Stimulated activated CD8-positive, alpha-beta memory T cell treated with anti-CD3 and anti-CD28 coated beads, Interleukin-4, amount 100 ng/mL, for 4 hours (primary cell): ENCODE results near the gene PTGS1.
"Not testable (repeated sequence)": the region's sequence is repeated elsewhere in the genome, so short reads cannot be mapped to it uniquely, and the experiment has no call there.

Experiments used
- DNase-seq, 2 donors: peaks; one replicate each; pipeline ENCODE4 v3.0.0-alpha.2; 2020; ENCODE audit warnings: low read depth in 2 of 2, low spot score in 1 of 2

PTGS1 gene

DNA sequence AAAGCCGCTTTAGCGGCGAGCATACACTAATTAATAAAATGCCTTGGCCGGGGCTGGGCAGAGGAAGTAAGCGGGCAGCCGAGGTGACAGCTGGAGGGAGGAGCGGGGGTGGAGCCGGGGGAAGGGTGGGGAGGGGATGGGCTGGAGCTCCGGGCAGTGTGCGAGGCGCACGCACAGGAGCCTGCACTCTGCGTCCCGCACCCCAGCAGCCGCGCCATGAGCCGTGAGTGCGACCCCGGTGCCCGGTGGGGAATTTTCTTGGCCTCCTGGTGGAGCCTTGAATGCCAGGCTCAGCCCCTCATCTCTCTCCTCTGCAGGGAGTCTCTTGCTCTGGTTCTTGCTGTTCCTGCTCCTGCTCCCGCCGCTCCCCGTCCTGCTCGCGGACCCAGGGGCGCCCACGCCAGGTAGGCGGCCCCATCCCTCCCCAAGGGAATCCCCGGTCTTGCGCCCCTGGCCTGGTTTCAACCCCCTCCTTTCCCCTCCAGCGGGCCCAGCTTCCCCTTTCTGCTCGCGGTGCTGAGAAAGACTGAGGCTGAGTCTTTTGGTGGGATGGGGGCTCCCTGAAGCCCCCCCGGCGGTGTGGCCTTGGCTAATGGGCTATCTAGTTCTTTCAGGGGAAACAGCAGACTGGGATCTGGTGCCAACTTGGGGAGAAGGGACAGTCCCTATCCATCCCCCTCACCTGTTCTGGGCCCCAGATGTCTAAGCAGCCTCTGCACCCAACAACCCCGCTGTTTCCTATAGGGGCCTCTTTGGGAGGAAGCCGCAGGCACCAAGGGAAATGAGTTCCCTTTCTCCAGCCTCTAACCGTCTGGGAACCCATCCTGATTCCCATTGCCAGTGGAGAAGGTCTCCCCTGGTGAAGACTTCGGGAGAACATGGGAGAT is at the start of gene PTGS1:
TSS of gene PTGS1 (plus strand) at position 156 of the 887 bp plus-strand sequence. CDS start at position 217, 61 bp downstream.
- DNase-seq = no peak

- no peak for DNase-seq
Measured at GRCh38 chr9:122322553-122322952, 48.3 kb upstream of the PTGS1 start.

GRCh38 chr9:122324665-122325064 is 46.2 kb upstream of the PTGS1 start:
- not testable (repeated sequence) for DNase-seq

DNA sequence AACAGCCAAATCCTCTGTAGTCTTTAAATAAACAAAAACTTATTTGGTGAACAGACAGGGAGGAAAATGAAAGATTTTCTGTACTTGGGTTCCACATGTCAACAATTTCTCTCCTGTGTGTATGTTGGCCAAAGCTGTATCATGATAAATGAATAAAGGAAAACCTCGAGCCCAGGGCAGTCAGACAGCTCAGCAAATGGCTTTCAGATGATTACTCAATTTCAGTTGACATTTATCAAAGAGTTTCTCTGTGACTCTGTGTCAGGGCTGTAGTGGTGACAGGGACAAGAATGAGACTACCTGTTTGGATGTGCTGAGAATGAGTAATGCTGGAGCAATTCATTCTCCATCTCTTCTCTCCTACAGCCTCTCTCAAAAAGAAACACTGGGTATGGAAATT is 45.7 kb upstream of the PTGS1 start:
- no peak for DNase-seq

DNA sequence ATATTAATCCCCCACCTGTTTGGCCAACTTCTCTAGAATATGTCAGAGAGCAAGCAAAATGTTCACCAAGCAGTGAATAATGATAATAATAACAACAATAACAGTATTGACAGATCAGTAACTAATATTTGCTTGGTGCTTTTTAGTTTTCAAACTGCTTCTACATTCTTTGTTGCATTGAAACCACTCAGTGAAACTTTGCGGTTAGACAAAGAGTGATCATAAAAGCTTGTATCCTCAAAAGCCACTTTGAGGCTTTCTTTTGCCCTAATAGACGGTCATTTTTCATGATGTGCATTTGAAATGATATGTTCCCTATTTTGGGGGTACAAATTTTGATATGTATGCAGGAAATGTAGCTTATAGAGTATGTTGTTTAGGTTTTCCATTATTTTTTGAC is 43.6 kb upstream of the PTGS1 start:
- DNase-seq = no peak

DNA sequence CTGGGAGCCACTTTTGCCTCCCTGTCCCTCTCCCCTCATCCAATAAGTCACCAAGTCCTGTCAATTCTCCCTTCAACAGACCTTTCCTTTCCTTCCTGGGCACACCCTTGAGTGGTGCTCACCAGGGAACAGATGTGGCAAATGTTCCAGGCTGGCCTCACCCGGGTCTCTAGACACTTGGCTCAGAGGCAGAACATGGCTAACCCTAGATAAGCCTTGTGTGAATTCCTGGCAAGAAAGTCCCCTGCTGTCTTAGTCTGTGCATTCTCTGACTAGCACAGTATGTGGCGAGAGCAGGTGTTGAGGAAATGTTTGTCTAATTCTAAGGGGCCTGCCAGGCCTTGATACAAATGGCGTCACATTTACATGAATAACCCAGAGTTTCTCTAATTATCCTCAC is 41.2 kb upstream of the PTGS1 start:
- DNase-seq = no peak

DNA sequence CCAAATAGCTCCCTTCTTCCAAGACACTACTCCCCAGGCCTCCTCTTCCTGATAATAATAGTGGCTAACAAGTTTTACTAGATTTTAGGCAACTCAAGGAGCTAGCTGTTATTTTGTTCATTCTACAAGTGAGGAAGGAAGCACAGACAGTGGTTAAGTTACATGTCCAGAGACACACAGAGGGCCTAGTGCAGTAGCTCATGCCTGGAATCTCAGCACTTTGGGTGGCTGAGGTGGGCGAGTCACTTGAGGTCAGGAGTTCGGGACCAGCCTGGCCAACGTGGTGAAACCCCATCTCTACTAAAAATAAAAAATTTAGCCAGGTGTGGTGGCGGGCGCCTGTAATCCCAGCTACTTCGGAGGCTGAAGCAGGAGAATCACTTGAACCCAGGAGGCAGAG is 40.4 kb upstream of the PTGS1 start:
- not testable (repeated sequence) for DNase-seq

DNA sequence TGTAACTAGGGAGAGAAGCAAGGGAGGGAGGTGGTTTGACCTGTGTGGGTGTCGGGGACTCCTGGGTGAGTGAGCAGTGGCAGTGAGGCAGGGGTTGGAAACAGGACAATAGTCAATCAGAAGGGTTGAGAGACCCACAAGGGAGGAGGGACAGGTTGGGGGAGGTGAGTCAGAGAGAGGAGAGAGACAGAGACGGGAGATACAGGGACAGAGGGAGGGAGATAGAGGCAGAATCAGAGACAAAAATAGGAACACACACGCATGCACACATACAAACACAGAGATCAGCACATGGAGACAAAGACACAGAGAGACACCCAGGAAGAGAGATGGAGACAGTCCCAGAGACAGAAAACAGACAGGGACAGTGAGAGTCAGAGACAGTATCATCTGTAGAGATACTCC is 39.3 kb upstream of the PTGS1 start:
- no peak for DNase-seq

DNA sequence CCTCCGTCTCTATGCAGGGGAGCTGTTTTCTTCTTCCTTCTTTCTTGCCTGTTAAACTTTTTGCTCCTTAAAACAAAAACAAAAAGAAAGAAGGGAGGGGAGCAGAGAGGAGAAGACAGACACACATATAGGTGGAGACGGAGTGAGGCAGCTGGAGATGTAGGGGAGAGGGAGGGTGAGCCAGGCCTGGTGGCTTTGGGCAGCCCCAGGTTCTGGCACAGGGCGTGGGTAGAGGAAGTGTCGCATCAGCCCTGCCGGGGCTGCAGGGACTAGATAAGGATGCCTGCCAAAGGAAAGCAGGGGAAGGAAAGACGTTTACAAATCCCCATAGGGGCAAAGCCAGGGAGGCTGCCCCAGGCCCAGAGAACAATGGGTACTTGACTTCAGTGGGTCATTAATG is 38.7 kb upstream of the PTGS1 start:
- DNase-seq = no peak

DNA sequence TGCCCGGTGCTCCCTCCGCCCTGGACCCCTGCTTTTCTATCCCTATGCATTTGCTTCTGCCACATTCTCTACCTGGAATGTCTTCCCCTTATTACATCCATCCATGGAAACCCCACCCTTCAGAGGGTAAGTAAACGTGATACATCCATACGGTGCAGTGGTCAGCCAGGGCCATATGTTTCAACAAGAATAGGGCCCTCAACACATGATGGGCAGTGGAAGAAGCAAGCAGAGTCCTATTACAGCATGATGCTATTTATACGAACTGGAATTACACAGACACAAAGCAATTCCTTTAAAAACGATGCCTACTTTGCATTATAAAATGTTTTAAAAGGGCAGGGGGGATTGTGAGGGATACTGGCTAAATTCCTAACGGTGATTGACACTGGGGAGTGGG is 38.2 kb upstream of the PTGS1 start:
- DNase-seq = no peak

GRCh38 chr9:122333169-122333808 is 37.5 kb upstream of the PTGS1 start:
- DNase-seq = no peak

DNA sequence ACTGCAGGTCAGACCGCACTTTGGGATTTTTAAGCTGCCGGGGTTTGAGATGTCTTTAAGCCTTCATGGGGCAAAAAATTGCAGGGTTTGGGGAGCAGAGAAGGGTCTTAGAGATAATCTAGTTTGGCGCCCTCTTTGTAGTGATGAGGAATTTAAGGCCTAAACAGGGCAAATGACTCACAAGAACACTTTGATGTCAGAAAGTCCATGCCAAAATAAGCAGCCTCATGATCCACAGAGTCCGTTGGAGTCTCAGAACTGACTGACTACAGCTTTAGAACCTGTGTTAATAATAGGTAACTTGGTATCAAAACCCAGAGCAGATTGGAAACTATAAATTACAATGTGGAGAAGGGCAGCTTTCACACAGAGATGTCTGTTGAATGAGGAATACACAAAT is 35.9 kb upstream of the PTGS1 start:
- DNase-seq = no peak

- DNase-seq = no peak
Measured at GRCh38 chr9:122336189-122336588, 34.6 kb upstream of the PTGS1 start.

GRCh38 chr9:122336866-122337555 is 33.8 kb upstream of the PTGS1 start:
- DNase-seq = no peak

DNA sequence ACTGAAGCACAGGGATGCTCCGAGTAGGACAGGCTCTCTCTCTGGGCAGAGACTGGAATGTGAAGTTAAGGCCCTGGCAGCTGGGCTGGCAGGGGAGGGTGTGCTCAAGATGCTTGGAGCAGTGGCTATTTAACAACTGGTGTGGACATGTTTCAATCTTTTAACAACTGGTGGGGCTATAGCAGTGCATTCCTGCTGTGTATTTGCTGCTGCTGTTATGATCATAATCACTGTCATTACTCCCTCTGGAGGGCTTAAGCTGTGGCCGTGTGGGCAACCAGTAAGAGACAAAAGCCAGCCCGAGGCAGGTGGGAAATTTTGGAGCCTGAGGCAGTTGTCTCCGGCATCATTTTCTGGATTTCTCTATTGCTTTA is 33.3 kb upstream of the PTGS1 start:
- DNase-seq = no peak

DNA sequence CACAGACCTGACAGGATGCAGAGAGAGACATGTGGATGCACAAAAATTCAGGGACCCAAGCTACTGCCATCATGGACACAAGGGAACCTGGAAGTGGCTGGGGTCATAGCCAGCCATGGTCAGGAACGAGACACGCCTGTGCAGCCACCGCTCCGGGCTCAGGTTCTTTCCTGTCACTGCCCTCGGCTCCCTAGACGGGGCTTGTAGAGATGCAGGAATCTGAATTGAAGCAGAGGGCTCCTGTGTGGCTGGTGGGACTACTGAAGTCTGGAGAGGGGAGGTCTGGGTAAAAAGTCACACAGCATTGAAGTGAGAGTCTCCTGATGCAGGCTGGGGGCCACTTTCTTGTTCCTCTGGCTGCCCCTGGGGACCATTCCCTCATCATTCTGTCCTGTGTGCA is 32.3 kb upstream of the PTGS1 start:
- DNase-seq = no peak

GRCh38 chr9:122338994-122339393 is 31.8 kb upstream of the PTGS1 start:
- DNase-seq = no peak

DNA sequence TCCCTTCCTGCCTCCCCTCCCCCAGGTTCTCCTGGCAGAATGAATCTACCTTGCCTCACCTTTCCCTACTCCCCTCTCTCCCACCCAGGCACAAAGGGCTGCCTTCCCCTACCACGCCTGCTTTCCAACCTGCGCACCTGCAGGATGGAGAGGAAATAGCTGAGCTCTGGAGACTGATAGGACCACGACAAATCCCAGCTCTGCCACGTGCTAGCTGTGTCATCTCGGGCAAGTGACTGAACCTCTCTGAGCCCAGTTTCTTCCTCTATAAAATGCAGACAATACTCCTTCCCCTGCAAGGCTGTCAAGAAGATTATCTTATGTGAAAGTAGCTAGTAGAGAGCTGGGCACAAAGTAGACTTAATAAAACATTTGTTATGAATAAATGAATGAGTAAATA is 31.2 kb upstream of the PTGS1 start:
- no peak for DNase-seq

GRCh38 chr9:122340161-122340560 is 30.7 kb upstream of the PTGS1 start:
- no peak for DNase-seq

DNA sequence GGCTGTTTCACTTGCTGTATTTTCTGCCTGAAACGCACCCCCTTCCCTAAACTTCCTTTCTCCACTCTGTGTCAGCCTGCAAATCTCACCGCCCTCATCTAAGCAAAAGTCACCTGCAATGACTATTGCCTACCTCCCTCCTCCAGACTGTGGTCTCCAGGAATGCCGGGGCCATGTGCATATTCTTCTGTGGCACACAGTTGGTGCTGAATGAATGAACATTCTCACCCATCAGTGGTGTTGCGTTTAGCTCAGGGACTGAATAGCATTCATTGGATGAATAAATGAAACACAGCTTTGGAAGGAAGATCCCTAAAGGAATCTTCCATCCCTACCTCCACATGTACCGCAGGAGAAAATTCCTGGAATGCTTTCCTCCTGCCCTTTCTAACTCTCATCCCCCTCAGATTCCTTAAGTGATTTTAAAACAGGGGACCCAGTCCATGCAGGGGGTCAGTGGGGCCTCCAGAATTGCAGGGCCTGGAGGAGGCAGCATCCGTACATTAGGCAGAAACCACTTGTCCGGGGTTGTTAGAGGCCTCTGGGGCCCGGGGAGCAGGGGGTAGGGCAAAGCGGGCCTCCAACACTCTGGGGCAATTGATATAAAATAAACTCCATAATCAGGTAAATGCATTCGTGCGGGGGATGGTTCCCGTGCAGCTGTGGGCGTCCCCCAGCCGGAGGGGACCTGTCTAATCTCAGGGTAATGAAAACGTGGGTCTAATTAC is 28.3 kb upstream of the PTGS1 start:
- DNase-seq = no peak
